ENCODE data around the gene GRB10. TPM values are rescaled to one million over a fixed set of nuclear protein-coding genes. Genes with fewer than 3 reads are reported as not detected.
A peak's percentile ranks its signal among the peaks of the same experiment; 100 is the strongest.

GRB10 gene
- total RNA-seq, 2 donors from 2014 or later: 1.1 to 1.7 TPM

GRCh38 chr7:50657912-50658311 is 124.8 kb downstream of the GRB10 start:
- Mint-ChIP-seq H3K36me3 (ENCODE audit: low read depth) (no peaks in the 10 kb centered on the region), H3K27me3 (no peaks in the 10 kb centered on the region), H3K9me3 (no peaks in the 10 kb centered on the region), H3K27ac (no peak overlapping the region), H3K4me1 (peaks cover 29% of the 10 kb centered on the region), H3K4me3 (no peak overlapping the region)
- ATAC-seq (replicated peaks): no peak

DNA sequence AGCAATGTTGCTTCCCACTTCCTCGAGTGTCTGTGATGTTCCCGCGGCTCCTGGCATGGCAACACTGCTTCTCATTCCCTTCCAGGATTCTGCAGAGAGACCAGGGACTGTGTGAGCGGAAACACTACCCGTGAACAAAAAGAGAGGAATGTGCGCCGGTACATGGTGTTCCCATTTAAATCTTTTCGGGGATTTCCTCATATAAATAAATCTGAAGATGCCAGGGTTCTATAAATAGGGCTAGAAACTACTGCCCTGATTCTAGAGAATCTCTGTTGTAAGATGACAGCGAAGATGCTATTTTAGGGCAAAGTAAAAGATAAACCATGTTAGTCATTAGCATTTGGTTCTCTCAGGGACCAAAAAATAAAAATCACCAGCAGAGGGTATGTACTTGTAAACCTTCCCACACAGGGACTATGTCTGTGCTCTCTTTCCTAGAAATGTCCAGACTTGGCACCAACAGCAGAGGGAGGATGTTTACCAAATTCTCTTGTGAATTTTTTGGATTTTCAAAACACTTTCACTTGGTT is 125.3 kb downstream of the GRB10 start:
- peaks cover 24% of the 10 kb centered on the region for H3K4me1 Mint-ChIP-seq
- no peaks in the 10 kb centered on the region for H3K36me3 Mint-ChIP-seq (ENCODE audit: low read depth)
- H3K27me3 Mint-ChIP-seq: no peaks in the 10 kb centered on the region
- no peaks in the 10 kb centered on the region for H3K9me3 Mint-ChIP-seq
- H3K27ac Mint-ChIP-seq: peak overlapping the region; percentile 25
- ATAC-seq (replicated peaks): no peak
- no peak overlapping the region for H3K4me3 Mint-ChIP-seq

DNA sequence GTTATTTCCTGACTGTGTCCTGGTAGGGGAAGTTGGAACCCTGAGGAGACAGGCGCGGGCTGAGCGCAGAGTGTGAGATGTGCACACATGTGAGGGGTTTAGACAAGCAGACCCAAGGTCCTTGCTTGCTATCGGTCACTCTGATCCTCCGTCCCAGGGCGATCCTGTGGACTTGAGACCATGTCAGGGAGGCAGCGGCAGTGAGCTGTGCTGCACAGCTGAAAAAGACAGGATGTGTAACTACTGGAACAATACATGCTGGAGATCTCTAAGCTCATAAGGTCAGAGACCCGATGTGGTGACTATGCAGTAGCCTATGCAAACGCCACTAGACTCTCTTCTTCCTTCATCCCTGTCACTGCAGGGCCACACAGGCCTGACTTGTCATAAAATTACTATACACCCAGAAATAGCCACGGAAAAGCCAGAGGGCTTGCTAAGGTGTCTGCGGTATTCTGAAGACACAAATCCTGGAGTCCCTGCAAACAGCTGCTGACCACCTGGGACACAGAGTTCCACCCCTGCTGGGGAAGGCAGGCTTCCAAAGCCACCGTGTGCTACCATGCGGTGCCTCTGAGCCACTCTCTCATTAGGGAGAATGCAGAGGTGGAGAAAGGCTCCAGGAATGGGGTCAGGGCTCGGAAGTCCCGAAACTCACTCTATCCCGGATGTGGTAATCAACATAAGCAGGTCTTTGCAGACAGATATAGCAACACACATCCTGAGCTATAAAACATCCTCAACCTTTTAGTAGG is 126.4 kb downstream of the GRB10 start:
- no peaks in the 10 kb centered on the region for H3K27me3 Mint-ChIP-seq
- H3K4me3 Mint-ChIP-seq: no peak overlapping the region
- H3K36me3 Mint-ChIP-seq (ENCODE audit: low read depth): no peaks in the 10 kb centered on the region
- no peak for ATAC-seq (replicated peaks)
- no peaks in the 10 kb centered on the region for H3K9me3 Mint-ChIP-seq
- H3K27ac Mint-ChIP-seq: no peak overlapping the region
- H3K4me1 Mint-ChIP-seq: peaks cover 14% of the 10 kb centered on the region

DNA sequence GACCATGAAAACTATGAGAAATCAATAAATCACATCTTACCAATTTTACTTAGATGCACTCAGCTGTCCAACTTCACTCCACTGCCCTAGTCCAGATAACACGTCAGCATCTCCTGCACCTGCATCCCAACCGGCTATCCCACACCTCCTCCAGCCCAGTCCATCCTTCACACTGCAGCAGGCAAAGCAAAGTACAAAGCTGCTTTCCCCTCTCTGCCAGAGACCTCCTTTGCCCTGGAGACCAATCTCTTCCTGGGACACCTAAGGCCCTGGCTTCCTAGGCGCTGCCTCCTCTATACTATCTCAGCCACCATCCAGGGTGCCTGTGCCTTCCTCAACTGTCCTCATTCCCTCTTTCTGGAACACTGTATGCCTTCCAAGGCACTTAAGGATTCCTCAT is 127.2 kb downstream of the GRB10 start:
- no peaks in the 10 kb centered on the region for H3K9me3 Mint-ChIP-seq
- H3K36me3 Mint-ChIP-seq (ENCODE audit: low read depth): no peaks in the 10 kb centered on the region
- ATAC-seq (replicated peaks): no peak
- H3K4me3 Mint-ChIP-seq: no peak overlapping the region
- H3K4me1 Mint-ChIP-seq: peaks cover 9% of the 10 kb centered on the region
- H3K27ac Mint-ChIP-seq: no peak overlapping the region
- no peaks in the 10 kb centered on the region for H3K27me3 Mint-ChIP-seq

DNA sequence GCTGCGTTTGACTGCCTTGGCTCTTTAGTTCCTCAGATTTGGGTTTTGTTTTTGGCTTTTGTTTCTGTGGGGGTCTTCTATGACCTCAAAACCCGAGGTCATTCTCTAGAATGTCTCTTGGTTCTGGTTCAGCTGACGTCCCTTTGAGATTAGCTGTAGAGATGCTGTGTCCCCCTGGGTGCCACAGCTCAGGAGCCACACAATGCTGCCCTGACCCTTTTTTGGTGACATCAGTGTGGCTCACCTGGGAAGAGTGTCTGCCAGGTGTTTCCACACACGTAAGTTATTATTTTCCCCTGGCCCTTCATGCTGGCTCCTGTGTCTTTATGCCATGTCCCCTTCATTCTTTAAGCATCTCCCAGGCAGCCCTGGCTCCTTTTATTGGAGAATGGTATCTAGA is 127.7 kb downstream of the GRB10 start:
- H3K4me1 Mint-ChIP-seq: peaks cover 4% of the 10 kb centered on the region
- no peaks in the 10 kb centered on the region for H3K27me3 Mint-ChIP-seq
- H3K36me3 Mint-ChIP-seq (ENCODE audit: low read depth): no peaks in the 10 kb centered on the region
- no peak for ATAC-seq (replicated peaks)
- H3K9me3 Mint-ChIP-seq: no peaks in the 10 kb centered on the region
- no peak overlapping the region for H3K4me3 Mint-ChIP-seq
- H3K27ac Mint-ChIP-seq: no peak overlapping the region

DNA sequence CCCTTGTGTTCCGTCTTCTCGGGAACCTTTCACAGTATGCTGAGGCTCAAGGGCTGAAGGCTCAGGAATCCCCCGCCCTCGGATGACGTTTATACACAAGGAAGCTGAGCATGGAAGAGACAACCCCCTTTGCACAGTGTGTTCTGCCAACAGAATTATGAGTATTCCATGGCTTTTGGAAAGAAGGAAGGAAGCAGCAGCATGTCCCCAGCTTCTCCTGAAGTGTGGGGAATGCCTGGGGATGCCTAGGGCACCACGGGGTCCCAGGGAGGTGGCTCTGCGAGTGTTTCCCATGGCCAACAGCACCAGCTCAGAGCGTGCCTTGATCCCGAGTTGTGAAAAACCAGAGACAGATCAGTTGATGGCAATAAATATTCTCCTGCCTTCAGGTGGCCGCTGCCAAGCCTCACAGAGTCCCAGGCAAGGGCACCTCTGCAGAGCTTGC is 128.7 kb downstream of the GRB10 start:
- no peak overlapping the region for H3K4me3 Mint-ChIP-seq
- H3K27ac Mint-ChIP-seq: no peak overlapping the region
- no peaks in the 10 kb centered on the region for H3K9me3 Mint-ChIP-seq
- no peaks in the 10 kb centered on the region for H3K4me1 Mint-ChIP-seq
- no peaks in the 10 kb centered on the region for H3K36me3 Mint-ChIP-seq (ENCODE audit: low read depth)
- no peak for ATAC-seq (replicated peaks)
- H3K27me3 Mint-ChIP-seq: no peaks in the 10 kb centered on the region

GRCh38 chr7:50653126-50653864 is 129.4 kb downstream of the GRB10 start:
- Mint-ChIP-seq H3K4me3 (no peak overlapping the region), H3K36me3 (ENCODE audit: low read depth) (no peaks in the 10 kb centered on the region), H3K4me1 (no peaks in the 10 kb centered on the region), H3K27me3 (no peaks in the 10 kb centered on the region), H3K27ac (no peak overlapping the region), H3K9me3 (no peaks in the 10 kb centered on the region)
- ATAC-seq (replicated peaks): no peak

GRCh38 chr7:50652400-50653125 is 130.1 kb downstream of the GRB10 start:
- Mint-ChIP-seq H3K4me1 (no peaks in the 10 kb centered on the region), H3K4me3 (no peak overlapping the region), H3K27me3 (no peaks in the 10 kb centered on the region), H3K36me3 (ENCODE audit: low read depth) (no peaks in the 10 kb centered on the region), H3K9me3 (no peaks in the 10 kb centered on the region), H3K27ac (no peak overlapping the region)
- no peak for ATAC-seq (replicated peaks)

DNA sequence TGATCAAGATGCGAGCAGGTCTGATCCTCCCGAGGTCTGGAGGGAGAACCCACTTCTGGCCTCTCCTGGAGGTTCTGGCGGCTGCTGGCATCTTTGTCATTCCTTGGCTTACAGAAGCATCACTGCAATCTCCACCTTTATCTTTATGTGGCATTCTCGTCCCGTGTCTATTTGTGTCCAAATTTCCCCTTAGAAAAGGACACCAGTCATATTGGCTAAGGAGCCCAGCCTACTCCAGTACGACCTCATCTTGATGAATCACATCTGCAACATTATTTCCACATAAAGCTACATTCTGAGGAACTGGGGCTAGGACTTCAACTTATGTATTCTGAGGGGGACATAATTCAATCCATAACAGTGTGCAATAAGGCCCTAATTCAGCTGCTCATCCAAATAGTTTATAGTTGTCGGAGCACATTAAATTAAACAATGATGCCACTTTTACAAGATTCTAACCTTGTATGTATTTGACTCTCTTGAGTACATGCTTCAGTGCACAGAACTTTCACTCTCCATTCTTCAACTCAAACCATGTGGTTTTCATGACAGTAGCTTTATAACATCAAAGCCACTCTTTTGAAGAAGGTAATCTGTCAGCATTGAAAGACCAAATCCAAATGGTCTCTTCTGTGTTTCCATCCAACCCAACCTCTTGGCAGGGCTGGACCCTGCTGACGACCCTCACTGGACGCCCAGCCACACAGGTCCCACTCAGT is 131.3 kb downstream of the GRB10 start:
- H3K27me3 Mint-ChIP-seq: no peaks in the 10 kb centered on the region
- H3K9me3 Mint-ChIP-seq: no peaks in the 10 kb centered on the region
- H3K27ac Mint-ChIP-seq: no peak overlapping the region
- H3K36me3 Mint-ChIP-seq (ENCODE audit: low read depth): no peaks in the 10 kb centered on the region
- ATAC-seq (replicated peaks): no peak
- H3K4me1 Mint-ChIP-seq: no peaks in the 10 kb centered on the region
- no peak overlapping the region for H3K4me3 Mint-ChIP-seq

- Mint-ChIP-seq H3K4me3 (no peak overlapping the region), H3K27ac (no peak overlapping the region), H3K4me1 (no peaks in the 10 kb centered on the region), H3K27me3 (no peaks in the 10 kb centered on the region), H3K36me3 (ENCODE audit: low read depth) (no peaks in the 10 kb centered on the region), H3K9me3 (no peaks in the 10 kb centered on the region)
- ATAC-seq (replicated peaks): no peak
Measured at GRCh38 chr7:50650057-50650664, 132.5 kb downstream of the GRB10 start.

DNA sequence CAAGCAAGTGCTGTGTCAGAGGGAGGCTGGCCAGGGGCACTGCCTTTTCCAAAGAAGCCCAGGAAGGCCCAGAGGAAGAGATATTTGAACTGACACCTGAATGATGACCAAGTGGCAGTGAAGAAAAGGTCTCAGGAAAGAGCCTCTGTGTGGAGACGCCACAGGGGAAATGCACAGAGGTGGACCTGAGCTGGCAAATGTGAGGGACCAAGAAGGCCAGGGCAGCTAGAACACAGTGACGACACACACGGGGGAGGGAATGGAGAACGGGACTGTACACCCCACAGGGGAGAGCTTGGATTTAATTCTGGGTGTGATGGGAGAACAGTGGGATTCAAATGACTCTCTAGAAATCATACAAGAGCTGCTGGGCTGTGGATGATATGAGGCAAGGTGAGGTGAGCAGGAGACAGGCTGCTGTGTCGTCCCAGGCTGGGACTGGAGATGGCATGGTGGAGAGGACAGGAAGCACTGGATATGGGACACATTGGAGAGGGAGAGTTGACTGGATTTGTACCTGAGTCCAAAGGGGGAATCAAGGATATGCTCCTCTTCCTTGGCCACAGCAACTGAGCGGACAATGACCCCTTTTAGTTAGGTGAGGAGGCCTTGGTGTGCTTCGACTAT is 133.3 kb downstream of the GRB10 start:
- no peak for ATAC-seq (replicated peaks)

DNA sequence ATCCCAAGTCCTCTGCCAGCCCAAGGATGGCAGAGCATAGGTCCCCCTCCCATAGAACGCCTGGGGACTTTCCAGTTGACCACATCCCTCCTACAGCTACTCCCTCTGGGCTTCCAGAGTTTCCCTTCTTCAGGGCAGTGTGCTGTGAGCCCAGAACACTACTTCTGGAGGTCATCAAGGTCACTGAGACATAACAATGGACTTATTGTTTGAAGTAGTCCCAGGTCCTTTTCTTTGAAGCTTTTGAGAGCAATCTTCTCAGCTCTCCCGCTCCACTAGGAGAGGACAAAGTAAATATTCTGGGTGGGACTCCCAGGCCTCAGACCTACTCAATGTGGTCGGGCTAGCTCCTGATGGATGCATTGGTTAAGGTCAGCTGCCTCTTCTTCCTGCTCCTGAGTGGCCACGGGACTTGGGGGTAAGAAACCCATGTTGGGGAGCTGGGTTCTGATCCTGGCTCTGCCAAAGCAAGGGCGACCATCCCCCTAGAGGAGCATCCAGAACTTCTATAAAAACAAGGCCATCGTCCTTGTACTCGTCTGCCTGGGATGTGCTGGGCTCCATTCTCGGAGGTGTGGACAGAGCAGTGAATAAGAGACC is 134.0 kb downstream of the GRB10 start:
- no peaks in the 10 kb centered on the region for H3K27me3 Mint-ChIP-seq
- no peaks in the 10 kb centered on the region for H3K9me3 Mint-ChIP-seq
- H3K36me3 Mint-ChIP-seq (ENCODE audit: low read depth): no peaks in the 10 kb centered on the region
- H3K4me3 Mint-ChIP-seq: no peak overlapping the region
- no peak for ATAC-seq (replicated peaks)
- H3K4me1 Mint-ChIP-seq: no peaks in the 10 kb centered on the region
- no peak overlapping the region for H3K27ac Mint-ChIP-seq

More for the DNA sequence above, 133.3 kb downstream of the GRB10 start:
- H3K36me3 Mint-ChIP-seq (ENCODE audit: low read depth): no peaks in the 10 kb centered on the region
- H3K4me3 Mint-ChIP-seq: no peak overlapping the region
- no peak overlapping the region for H3K27ac Mint-ChIP-seq
- no peaks in the 10 kb centered on the region for H3K27me3 Mint-ChIP-seq
- H3K4me1 Mint-ChIP-seq: no peaks in the 10 kb centered on the region
- H3K9me3 Mint-ChIP-seq: no peaks in the 10 kb centered on the region

DNA sequence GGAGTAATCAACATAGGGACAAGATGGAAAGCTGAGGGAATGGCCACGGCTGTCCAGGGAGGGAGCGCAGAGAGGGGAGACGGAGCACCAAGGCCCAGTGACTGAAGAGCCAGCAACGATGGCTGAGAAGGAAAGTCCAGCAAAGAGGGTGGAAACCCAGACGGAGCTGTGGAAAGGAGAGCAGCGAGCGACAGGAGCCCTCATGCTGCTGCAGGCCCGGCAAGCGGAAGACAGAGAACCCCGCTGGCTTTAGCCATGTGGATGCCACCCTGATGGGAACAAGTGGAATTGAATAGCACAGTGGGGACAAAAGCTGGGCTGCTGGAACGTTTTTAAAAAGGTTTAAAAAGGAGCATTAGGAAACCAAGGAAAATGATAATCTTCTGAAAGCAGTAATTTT is 134.6 kb downstream of the GRB10 start:
- Mint-ChIP-seq H3K4me3 (no peak overlapping the region), H3K4me1 (no peaks in the 10 kb centered on the region), H3K27me3 (no peaks in the 10 kb centered on the region), H3K27ac (no peak overlapping the region), H3K9me3 (no peaks in the 10 kb centered on the region), H3K36me3 (ENCODE audit: low read depth) (no peaks in the 10 kb centered on the region)
- no peak for ATAC-seq (replicated peaks)
